GM23338 (cell line): ENCODE results near the gene CACNA1D.

Experiments
- EZH2 ChIP-seq: fragments of 200-600 bp; sonication (generic); IDR thresholded peaks from one replicate; pipeline ENCODE4 v1.8.0; 2017; ENCODE audit warnings: antibody characterized with exemption, mild to moderate bottlenecking, low read depth; ENCODE audit not compliant: unreplicated experiment
- JUNB ChIP-seq: IDR thresholded peaks from one replicate; pipeline ENCODE4 v1.6.1; 2016; ENCODE audit warnings: antibody characterized with exemption; ENCODE audit not compliant: unreplicated experiment
- POLR2AphosphoS5 ChIP-seq: IDR thresholded peaks from 2 replicates; pipeline ENCODE4 v1.6.1; 2016; ENCODE audit warnings: antibody characterized with exemption, low read depth
- TF ChIP-seq, protein P1 (sequence below), 2 experiments: fragments of 200-600 bp in 1 of 2; sonication (generic) in 1 of 2; conservative IDR thresholded peaks; 2 replicates each; pipeline versions ENCODE4 v1.5.1 to v1.6.1; 2016 to 2017; ENCODE audit warnings: antibody characterized with exemption in 2 of 2, low read depth in 2 of 2, mild to moderate bottlenecking in 2 of 2, moderate library complexity in 1 of 2

DNA sequence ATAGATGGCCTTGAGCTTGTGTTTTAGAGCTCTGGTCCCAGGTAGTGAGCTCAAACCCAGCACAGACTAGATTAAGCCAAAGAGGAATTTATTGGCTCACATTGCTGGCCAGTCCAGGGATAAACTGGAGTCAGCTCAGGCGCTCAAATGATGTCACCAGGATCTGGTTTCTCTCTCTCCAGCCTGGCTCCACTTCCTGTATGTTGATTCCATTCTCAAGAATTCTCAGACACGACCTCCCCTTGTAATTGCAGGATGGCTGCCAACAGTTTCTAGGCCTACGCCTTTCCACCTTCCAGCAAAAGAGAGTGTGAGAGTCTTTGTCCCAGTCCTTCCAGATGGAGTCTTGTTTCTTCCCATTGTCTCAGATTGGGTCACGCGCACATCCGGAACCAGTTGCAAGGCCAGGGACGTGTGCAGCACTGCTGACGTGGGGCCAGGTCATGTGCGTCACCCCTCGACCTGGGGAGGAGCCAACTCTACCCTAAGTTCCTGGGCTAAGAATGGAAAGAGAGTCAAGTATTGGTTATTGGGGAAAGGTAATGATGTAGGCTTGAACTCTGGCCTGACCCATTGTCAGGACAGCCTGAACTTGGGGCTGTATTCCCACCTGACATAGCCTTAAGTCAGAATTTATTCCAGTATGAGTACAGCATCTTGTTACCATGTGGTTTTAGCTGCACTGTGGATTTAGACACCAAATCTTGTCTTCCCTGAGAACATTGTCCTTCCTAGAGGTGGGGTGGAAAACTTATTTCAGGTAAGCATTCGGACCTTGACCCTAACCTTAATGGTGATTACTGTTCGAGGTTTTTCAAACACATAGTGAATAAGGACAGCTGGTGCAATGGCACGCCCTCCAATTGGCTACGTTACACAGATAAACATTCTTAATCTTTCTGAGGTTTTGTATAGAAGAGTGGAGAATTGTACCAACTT is 31.6 kb downstream of the CACNA1D start:
- TF ChIP-seq, protein P1, sequence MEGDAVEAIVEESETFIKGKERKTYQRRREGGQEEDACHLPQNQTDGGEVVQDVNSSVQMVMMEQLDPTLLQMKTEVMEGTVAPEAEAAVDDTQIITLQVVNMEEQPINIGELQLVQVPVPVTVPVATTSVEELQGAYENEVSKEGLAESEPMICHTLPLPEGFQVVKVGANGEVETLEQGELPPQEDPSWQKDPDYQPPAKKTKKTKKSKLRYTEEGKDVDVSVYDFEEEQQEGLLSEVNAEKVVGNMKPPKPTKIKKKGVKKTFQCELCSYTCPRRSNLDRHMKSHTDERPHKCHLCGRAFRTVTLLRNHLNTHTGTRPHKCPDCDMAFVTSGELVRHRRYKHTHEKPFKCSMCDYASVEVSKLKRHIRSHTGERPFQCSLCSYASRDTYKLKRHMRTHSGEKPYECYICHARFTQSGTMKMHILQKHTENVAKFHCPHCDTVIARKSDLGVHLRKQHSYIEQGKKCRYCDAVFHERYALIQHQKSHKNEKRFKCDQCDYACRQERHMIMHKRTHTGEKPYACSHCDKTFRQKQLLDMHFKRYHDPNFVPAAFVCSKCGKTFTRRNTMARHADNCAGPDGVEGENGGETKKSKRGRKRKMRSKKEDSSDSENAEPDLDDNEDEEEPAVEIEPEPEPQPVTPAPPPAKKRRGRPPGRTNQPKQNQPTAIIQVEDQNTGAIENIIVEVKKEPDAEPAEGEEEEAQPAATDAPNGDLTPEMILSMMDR (conservative IDR thresholded peaks at IDR 0.05; ENCODE audit: low read depth in 2 of 2) = no peak
- TF ChIP-seq JUNB = no peak
- TF ChIP-seq EZH2 = no peak
- no peak for TF ChIP-seq POLR2AphosphoS5
